ENCODE measurements around the gene FRMPD2.
"Not testable (repeated sequence)": the region's sequence is repeated elsewhere in the genome, so short reads cannot be mapped to it uniquely, and the experiment has no call there.

The FRMPD2 gene

GRCh38 chr10:48187713-48188485, 86.6 kb downstream of the FRMPD2 start:
- Mint-ChIP-seq H3K27me3 (no peaks in the 10 kb centered on the region), H3K36me3 (no peaks in the 10 kb centered on the region), H3K27ac (no peak overlapping the region), H3K9me3 (no peaks in the 10 kb centered on the region), H3K4me1 (no peaks in the 10 kb centered on the region), H3K4me3 (no peak overlapping the region)

- H3K9me3 Mint-ChIP-seq, result no peaks in the 10 kb centered on the region
- H3K4me1 Mint-ChIP-seq, result no peaks in the 10 kb centered on the region
- no peak overlapping the region for H3K4me3 Mint-ChIP-seq
- H3K27ac Mint-ChIP-seq, result no peak overlapping the region
- H3K36me3 Mint-ChIP-seq, result no peaks in the 10 kb centered on the region
- no peaks in the 10 kb centered on the region for H3K27me3 Mint-ChIP-seq
Observed at GRCh38 chr10:48187126-48187525, 87.4 kb downstream of the FRMPD2 start.

- H3K36me3 Mint-ChIP-seq, H3K27ac Mint-ChIP-seq, H3K4me3 Mint-ChIP-seq, H3K27me3 Mint-ChIP-seq, H3K4me1 Mint-ChIP-seq, H3K9me3 Mint-ChIP-seq: not testable (repeated sequence)
Observed at GRCh38 chr10:48186264-48186804, 88.2 kb downstream of the FRMPD2 start.

GRCh38 chr10:48184224-48184623, 90.3 kb downstream of the FRMPD2 start:
- H3K9me3 Mint-ChIP-seq, result no peaks in the 10 kb centered on the region
- H3K36me3 Mint-ChIP-seq, result no peaks in the 10 kb centered on the region
- H3K4me3 Mint-ChIP-seq, result no peak overlapping the region
- H3K4me1 Mint-ChIP-seq, result no peaks in the 10 kb centered on the region
- no peaks in the 10 kb centered on the region for H3K27me3 Mint-ChIP-seq
- no peak overlapping the region for H3K27ac Mint-ChIP-seq

DNA sequence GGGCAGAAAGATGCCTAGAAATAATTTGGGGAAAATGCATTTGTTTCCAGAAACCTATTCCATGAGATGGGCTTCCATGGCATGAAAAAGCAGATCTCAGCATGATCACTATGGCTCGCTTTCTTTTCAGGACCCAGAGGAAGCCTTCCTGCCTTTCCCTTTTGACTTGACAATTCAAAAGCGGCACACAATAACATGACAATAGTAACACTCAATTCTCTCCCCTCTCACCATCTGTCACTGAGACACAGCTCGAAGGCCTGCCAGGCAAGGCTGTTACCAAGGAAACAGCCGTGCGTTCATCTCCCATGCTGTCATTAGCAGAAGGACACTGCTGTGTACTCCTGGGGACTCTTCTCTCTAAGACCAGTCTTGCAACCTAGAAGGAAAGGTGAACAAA, 101.8 kb downstream of the FRMPD2 start:
- H3K9me3 Mint-ChIP-seq, H3K4me1 Mint-ChIP-seq, H3K4me3 Mint-ChIP-seq, H3K27ac Mint-ChIP-seq, H3K36me3 Mint-ChIP-seq, H3K27me3 Mint-ChIP-seq: not testable (repeated sequence)

DNA sequence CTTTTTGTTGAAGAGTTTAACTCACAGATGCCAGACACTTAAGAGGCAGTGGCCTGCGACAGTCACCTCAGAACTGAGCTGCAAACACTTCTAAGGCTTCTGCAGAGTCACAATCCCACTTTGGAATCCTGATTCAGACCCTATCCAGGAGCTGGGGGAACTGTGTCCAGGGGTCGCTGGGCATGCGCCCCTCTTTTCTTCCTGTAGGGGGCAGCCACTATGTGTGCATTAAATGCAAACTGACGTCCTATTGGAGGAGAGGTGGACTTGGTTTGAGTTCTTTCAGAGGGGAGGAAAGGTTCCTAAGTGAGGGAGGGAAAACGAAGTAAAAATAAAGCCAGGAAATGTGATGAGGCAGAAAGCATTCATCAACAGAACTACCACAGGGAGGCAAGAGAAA, 113.8 kb downstream of the FRMPD2 start:
- not testable (repeated sequence) for H3K4me3 Mint-ChIP-seq, H3K36me3 Mint-ChIP-seq, H3K27ac Mint-ChIP-seq, H3K9me3 Mint-ChIP-seq, H3K27me3 Mint-ChIP-seq, H3K4me1 Mint-ChIP-seq

- H3K27me3 Mint-ChIP-seq, H3K4me3 Mint-ChIP-seq, H3K36me3 Mint-ChIP-seq, H3K27ac Mint-ChIP-seq, H3K9me3 Mint-ChIP-seq, H3K4me1 Mint-ChIP-seq: not testable (repeated sequence)
Observed at GRCh38 chr10:48160163-48160562, 114.3 kb downstream of the FRMPD2 start.

GRCh38 chr10:48154211-48155140, 120.0 kb downstream of the FRMPD2 start:
- not testable (repeated sequence) for H3K4me1 Mint-ChIP-seq, H3K36me3 Mint-ChIP-seq

GRCh38 chr10:48147643-48148042, 126.9 kb downstream of the FRMPD2 start:
- not testable (repeated sequence) for H3K4me1 Mint-ChIP-seq, H3K27me3 Mint-ChIP-seq, H3K36me3 Mint-ChIP-seq, H3K27ac Mint-ChIP-seq, H3K4me3 Mint-ChIP-seq, H3K9me3 Mint-ChIP-seq

More at GRCh38 chr10:48154211-48155140, 120.0 kb downstream of the FRMPD2 start:
- H3K4me3 Mint-ChIP-seq, H3K9me3 Mint-ChIP-seq, H3K27me3 Mint-ChIP-seq, H3K27ac Mint-ChIP-seq: not testable (repeated sequence)

- not testable (repeated sequence) for H3K36me3 Mint-ChIP-seq, H3K4me3 Mint-ChIP-seq, H3K9me3 Mint-ChIP-seq, H3K4me1 Mint-ChIP-seq, H3K27ac Mint-ChIP-seq, H3K27me3 Mint-ChIP-seq
Observed at GRCh38 chr10:48143721-48144642, 130.5 kb downstream of the FRMPD2 start.

- not testable (repeated sequence) for H3K9me3 Mint-ChIP-seq, H3K4me1 Mint-ChIP-seq, H3K27me3 Mint-ChIP-seq, H3K36me3 Mint-ChIP-seq, H3K4me3 Mint-ChIP-seq, H3K27ac Mint-ChIP-seq
Observed at GRCh38 chr10:48140949-48141348, 133.5 kb downstream of the FRMPD2 start.

DNA sequence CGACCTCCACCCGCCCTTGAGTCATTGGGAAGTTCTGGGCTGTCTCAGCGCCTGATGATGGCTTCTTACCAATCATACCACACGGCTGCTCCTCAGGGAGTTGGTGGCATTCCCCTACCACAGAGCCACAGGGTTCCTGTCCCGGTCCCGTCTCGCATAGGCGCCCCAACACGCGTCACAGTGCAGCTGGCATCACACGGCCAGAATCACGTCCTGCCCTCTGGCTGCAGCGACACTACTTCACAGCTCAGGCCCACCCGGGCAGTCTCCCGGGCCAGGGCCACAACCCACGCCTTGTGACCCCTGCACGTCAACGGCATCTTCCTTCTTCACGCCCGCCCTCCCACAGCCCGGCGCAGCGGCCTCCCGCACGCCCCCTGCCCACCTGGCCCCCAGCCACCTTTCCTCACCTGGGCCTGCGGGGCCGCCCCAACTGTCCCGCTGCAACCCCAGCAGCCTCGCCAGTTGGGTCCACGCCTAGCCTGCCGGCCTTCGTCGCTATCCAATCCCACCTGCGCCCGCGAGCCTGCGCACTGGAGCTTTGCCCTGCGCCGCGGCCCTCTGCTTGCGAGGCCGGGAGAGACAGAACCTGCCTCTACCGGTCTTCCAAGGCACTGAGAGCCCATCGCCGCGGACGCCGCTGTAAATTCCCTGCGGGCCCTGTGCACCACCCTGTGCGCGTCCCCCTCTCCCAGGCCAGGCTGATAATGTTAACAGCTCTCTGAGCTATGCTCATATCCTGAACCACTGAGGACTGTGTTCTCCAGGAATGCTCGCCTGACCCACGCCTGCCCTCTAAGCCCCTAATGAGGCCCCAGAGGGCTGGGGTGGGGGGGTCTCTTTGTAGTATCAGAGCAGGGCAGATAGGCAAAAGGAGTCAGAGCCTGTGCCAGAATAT, 134.3 kb downstream of the FRMPD2 start:
- not testable (repeated sequence) for H3K4me3 Mint-ChIP-seq, H3K9me3 Mint-ChIP-seq, H3K36me3 Mint-ChIP-seq, H3K27ac Mint-ChIP-seq, H3K27me3 Mint-ChIP-seq, H3K4me1 Mint-ChIP-seq

- H3K4me1 Mint-ChIP-seq, H3K36me3 Mint-ChIP-seq, H3K9me3 Mint-ChIP-seq, H3K4me3 Mint-ChIP-seq, H3K27me3 Mint-ChIP-seq, H3K27ac Mint-ChIP-seq: not testable (repeated sequence)
Observed at GRCh38 chr10:48128954-48129353, 145.5 kb downstream of the FRMPD2 start.

DNA sequence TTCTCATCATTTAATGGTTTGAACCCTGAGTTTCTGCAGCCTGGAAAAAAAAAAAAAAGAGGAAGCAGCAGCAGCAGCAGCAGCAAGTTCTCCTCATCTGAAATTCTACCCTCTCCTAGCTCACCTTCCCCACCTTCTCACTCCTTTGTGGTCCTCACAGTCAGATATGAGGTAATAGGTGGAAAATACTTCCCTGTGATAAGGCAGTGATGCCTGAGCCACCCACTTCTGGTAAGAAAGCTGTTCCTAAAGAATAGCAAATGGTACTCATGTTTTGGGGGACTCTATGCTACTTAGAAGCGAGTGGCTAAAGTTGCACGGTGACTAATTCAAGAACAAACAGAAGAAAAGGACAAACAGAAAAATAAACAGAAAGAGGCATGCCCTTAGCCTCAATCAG, 148.2 kb downstream of the FRMPD2 start:
- H3K9me3 Mint-ChIP-seq, H3K27ac Mint-ChIP-seq, H3K4me1 Mint-ChIP-seq, H3K4me3 Mint-ChIP-seq, H3K36me3 Mint-ChIP-seq, H3K27me3 Mint-ChIP-seq: not testable (repeated sequence)

DNA sequence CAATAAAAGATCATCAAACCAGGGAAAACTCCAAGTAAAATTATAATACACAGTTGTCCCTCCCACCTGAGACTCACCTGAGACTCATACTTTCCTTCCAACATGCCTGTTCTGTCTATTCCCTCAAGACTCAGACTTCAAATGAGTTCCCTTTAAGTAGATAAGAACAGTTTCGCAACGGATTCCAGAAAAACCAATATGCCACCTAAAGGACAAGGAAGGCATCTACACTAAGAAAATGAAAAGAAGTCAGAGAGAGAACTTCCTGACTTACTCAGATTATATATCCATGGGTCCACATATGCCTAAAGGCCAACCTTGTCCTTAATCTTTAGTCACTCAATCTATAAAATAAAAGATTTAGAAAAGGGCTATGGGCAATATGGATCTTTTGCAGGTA, 148.9 kb downstream of the FRMPD2 start:
- not testable (repeated sequence) for H3K27me3 Mint-ChIP-seq, H3K9me3 Mint-ChIP-seq, H3K4me3 Mint-ChIP-seq, H3K4me1 Mint-ChIP-seq, H3K36me3 Mint-ChIP-seq, H3K27ac Mint-ChIP-seq
